Hepatocyte (in vitro differentiated cells): Measurements from ENCODE around the gene RERG. TPM values are rescaled to one million over a fixed set of nuclear protein-coding genes. Genes with fewer than 3 reads are reported as not detected.

Experiments used
- DNase-seq: peaks from one replicate; pipeline ENCODE4 v3.0.0-alpha.2; 2016; ENCODE audit warnings: low spot score
- H2AFZ ChIP-seq: fragments of 200-600 bp; sonication (generic); 2 replicates; pipeline ENCODE4 v1.6.0; 2016; ENCODE audit warnings: antibody characterized with exemption, mild to moderate bottlenecking
- H3K27ac ChIP-seq: fragments of 200-600 bp; sonication (generic); 2 replicates; pipeline ENCODE4 v1.5.1; 2016; ENCODE audit warnings: mild to moderate bottlenecking
- H3K27me3 ChIP-seq: fragments of 200-600 bp; sonication (generic); 2 replicates; pipeline ENCODE4 v1.6.1; 2016
- H3K36me3 ChIP-seq: fragments of 200-600 bp; sonication (generic); replicated peaks from 2 replicates; pipeline ENCODE4 v1.5.1; 2016; ENCODE audit warnings: low read depth; ENCODE audit not compliant: insufficient read depth
- H3K4me1 ChIP-seq: fragments of 200-600 bp; sonication (generic); 2 replicates; pipeline ENCODE4 v1.5.1; 2016; ENCODE audit warnings: mild to moderate bottlenecking, moderate library complexity; ENCODE audit not compliant: insufficient read depth
- H3K4me2 ChIP-seq: fragments of 200-600 bp; sonication (generic); 2 replicates; pipeline ENCODE4 v1.6.0; 2016
- H3K4me3 ChIP-seq: fragments of 200-600 bp; sonication (generic); 2 replicates; pipeline ENCODE4 v1.5.1; 2016; ENCODE audit warnings: mild to moderate bottlenecking
- H3K79me2 ChIP-seq: fragments of 200-600 bp; sonication (generic); 2 replicates; pipeline ENCODE4 v1.6.0; 2017; ENCODE audit warnings: mild to moderate bottlenecking
- H3K9me2 ChIP-seq: fragments of 200-600 bp; sonication (generic); replicated peaks from 2 replicates; pipeline ENCODE4 v1.6.0; 2017; ENCODE audit warnings: mild to moderate bottlenecking; ENCODE audit not compliant: insufficient read depth
- H3K9me3 ChIP-seq: fragments of 200-600 bp; sonication (generic); 2 replicates; pipeline ENCODE4 v1.5.1; 2016; ENCODE audit warnings: low read depth, mild to moderate bottlenecking
- H4K20me1 ChIP-seq: fragments of 200-600 bp; sonication (generic); 2 replicates; pipeline ENCODE4 v1.6.0; 2016; ENCODE audit warnings: mild to moderate bottlenecking; ENCODE audit not compliant: insufficient read depth, poor library complexity, severe bottlenecking
- EZH2 ChIP-seq: fragments of 200-600 bp; sonication (generic); IDR thresholded peaks from 2 replicates; pipeline ENCODE4 v1.6.1; 2016; ENCODE audit warnings: antibody characterized with exemption, mild to moderate bottlenecking, borderline replicate concordance
- EZH2phosphoT487 ChIP-seq: fragments of 200-600 bp; sonication (generic); IDR thresholded peaks from one replicate; pipeline ENCODE4 v1.6.1; 2018; ENCODE audit warnings: antibody characterized with exemption, mild to moderate bottlenecking, low read depth, moderate library complexity; ENCODE audit not compliant: unreplicated experiment, severe bottlenecking
- WGBS: methylation state at CpG from one replicate; pipeline ENCODE4 v1.1.6; 2016; ENCODE audit warnings: low lambda C conversion rate; ENCODE audit errors: missing lambda C conversion rate; 5-methylcytosine and 5-hydroxymethylcytosine counted together
- polyA plus RNA-seq: library from polyadenylated mRNA; unstranded; fragments of >200 nt; fragmentation: Nextera tagmentation; extraction: Ambion mirVana; gene quantifications from 2 replicates; pipeline ENCODE4 v1.2.1, GENCODE V29; 2016
- total RNA-seq: library from RNA; depleted of rRNA; stranded (reverse); fragments of >200 nt; gene quantifications from 2 replicates; pipeline ENCODE4 v1.2.3, GENCODE V29; 2014
- TF ChIP-seq, protein P1 (sequence below): fragments of 200-600 bp; sonication (generic); IDR thresholded peaks from 2 replicates; pipeline ENCODE4 v1.5.1; 2016; ENCODE audit warnings: antibody characterized with exemption, mild to moderate bottlenecking; ENCODE audit not compliant: poor library complexity

RERG gene
- total and polyA plus RNA-seq, 2 experiments from 2014 or later, result 1.3 to 7.9 TPM

DNA sequence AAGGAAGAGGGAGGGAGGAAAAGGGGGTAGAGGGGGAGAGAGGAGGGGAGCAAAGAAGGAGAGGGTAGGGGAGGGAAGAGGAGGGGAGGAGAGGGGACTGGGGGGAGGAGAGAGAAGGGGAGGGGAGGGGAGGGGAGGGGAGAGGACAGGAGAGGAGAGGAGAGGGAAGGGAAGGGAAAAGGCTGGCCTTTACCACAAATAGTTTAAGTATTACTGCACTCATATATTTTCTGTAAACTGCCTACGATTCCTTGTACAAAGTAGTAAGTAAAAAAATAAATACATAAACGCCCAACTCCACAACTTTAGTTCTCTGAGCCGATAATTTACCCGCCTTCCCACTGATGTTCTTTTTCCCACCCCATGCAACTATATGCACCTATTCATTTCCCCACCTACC lies 23.7 kb upstream of the RERG start:
- H3K9me3 ChIP-seq, result no peaks in the 10 kb centered on the region

DNA sequence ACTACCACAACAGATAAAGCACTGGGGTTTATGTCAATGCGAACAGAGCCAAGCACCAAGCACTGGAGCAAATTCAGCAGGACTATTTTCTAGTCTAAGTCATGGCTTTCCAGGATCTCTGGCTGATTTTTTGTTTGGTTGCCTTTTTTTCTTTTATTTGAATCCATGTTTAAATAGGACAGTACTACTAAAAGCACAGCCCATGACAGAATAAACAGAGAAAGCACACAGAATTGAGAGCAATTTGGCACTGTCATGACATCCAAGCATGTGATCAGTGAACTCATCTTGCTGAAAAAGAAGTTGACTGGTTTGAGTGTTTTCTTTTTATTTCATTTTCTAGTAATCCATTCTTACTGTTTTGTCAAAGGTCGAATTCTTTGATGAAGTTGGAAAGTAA lies 23.1 kb upstream of the RERG start:
- H3K9me2 ChIP-seq, result no peaks in the 10 kb centered on the region
- WGBS, result 72% methylated on average over 2 of the region's 2 CpGs
- no peaks in the 10 kb centered on the region for H3K4me1 ChIP-seq
- no peaks in the 10 kb centered on the region for H3K36me3 ChIP-seq
- no peak for TF ChIP-seq EZH2
- TF ChIP-seq, protein P1, sequence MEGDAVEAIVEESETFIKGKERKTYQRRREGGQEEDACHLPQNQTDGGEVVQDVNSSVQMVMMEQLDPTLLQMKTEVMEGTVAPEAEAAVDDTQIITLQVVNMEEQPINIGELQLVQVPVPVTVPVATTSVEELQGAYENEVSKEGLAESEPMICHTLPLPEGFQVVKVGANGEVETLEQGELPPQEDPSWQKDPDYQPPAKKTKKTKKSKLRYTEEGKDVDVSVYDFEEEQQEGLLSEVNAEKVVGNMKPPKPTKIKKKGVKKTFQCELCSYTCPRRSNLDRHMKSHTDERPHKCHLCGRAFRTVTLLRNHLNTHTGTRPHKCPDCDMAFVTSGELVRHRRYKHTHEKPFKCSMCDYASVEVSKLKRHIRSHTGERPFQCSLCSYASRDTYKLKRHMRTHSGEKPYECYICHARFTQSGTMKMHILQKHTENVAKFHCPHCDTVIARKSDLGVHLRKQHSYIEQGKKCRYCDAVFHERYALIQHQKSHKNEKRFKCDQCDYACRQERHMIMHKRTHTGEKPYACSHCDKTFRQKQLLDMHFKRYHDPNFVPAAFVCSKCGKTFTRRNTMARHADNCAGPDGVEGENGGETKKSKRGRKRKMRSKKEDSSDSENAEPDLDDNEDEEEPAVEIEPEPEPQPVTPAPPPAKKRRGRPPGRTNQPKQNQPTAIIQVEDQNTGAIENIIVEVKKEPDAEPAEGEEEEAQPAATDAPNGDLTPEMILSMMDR, result no peak
- no peak for TF ChIP-seq EZH2phosphoT487
- H3K4me3 ChIP-seq, result no peak overlapping the region
- no peaks in the 10 kb centered on the region for H3K9me3 ChIP-seq
- no peak overlapping the region for H3K27ac ChIP-seq
- no peak for DNase-seq
- H3K27me3 ChIP-seq, result peaks cover 2% of the 10 kb centered on the region
- H4K20me1 ChIP-seq, result no peaks in the 10 kb centered on the region
- H3K4me2 ChIP-seq, result no peak overlapping the region
- no peak overlapping the region for H2AFZ ChIP-seq
- no peaks in the 10 kb centered on the region for H3K79me2 ChIP-seq

More for the DNA sequence above, 23.7 kb upstream of the RERG start:
- H2AFZ ChIP-seq, result no peak overlapping the region
- peaks cover 2% of the 10 kb centered on the region for H3K27me3 ChIP-seq
- WGBS, result 90% methylated on average over 4 of the region's 4 CpGs
- H3K9me2 ChIP-seq, result no peaks in the 10 kb centered on the region
- no peak overlapping the region for H3K4me2 ChIP-seq
- H3K4me1 ChIP-seq, result no peaks in the 10 kb centered on the region
- H3K79me2 ChIP-seq, result no peaks in the 10 kb centered on the region
- DNase-seq, result no peak
- no peak overlapping the region for H3K4me3 ChIP-seq
- no peaks in the 10 kb centered on the region for H3K36me3 ChIP-seq
- no peaks in the 10 kb centered on the region for H4K20me1 ChIP-seq
- TF ChIP-seq EZH2phosphoT487 (no peak), EZH2 (no peak)
- TF ChIP-seq, protein P1, result no peak
- no peak overlapping the region for H3K27ac ChIP-seq

DNA sequence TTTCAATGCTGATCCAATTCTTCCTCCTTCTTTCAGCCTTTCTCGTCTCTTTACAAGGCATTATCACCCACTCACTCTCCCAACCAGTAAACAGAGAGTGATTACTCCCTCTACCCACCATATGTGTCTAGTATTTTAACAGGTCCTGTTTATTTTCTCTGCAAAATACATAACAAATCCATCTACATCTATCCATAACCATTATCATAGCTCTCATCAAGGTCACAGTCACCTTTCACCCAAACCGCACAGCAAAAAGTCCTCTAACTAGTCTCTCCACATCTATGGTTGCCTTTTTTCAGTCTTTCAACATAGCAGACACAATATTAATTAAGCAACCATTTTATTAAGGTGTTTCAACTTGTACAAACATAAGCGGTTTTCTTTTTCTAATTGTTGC lies 21.9 kb upstream of the RERG start:
- H3K27me3 ChIP-seq, result no peaks in the 10 kb centered on the region
- H3K9me2 ChIP-seq, result no peaks in the 10 kb centered on the region
- H3K9me3 ChIP-seq, result no peaks in the 10 kb centered on the region
- H2AFZ ChIP-seq, result no peak overlapping the region
- no peaks in the 10 kb centered on the region for H4K20me1 ChIP-seq
- WGBS, result 75% methylated on average over 3 of the region's 3 CpGs
- no peak overlapping the region for H3K27ac ChIP-seq
- no peak overlapping the region for H3K4me3 ChIP-seq
- TF ChIP-seq, protein P1, result no peak
- TF ChIP-seq EZH2phosphoT487, result no peak
- TF ChIP-seq EZH2, result no peak
- no peak for DNase-seq
- H3K79me2 ChIP-seq, result no peaks in the 10 kb centered on the region
- H3K4me2 ChIP-seq, result no peak overlapping the region
- H3K4me1 ChIP-seq, result no peaks in the 10 kb centered on the region
- no peaks in the 10 kb centered on the region for H3K36me3 ChIP-seq

DNA sequence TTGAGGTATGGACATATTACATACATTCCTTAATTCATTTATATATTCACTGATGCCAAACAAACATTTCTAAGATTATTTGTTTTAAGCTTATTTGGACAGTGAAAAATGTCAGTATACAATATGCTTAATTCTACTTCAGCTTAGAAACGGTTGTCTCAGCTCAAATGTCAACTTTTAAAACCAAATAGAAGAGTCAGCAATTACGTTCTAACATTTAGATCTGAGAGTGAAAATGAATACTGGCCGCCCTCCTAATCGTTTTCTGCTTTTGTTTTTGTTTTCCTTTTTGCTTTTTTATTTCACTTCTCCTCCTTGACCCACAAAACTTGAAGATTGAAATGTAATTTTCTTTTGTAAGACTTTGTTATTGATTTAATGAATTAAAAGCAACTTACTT lies 19.7 kb upstream of the RERG start:
- no peaks in the 10 kb centered on the region for H3K36me3 ChIP-seq
- H3K9me3 ChIP-seq, result no peaks in the 10 kb centered on the region
- H3K4me2 ChIP-seq, result no peak overlapping the region
- H3K27me3 ChIP-seq, result no peaks in the 10 kb centered on the region
- WGBS, result 69% methylated on average over 4 of the region's 4 CpGs
- DNase-seq, result no peak
- H4K20me1 ChIP-seq, result no peaks in the 10 kb centered on the region
- no peak for TF ChIP-seq EZH2
- TF ChIP-seq, protein P1, result no peak
- TF ChIP-seq EZH2phosphoT487, result no peak
- no peak overlapping the region for H3K4me3 ChIP-seq
- no peak overlapping the region for H2AFZ ChIP-seq
- no peaks in the 10 kb centered on the region for H3K9me2 ChIP-seq
- no peak overlapping the region for H3K27ac ChIP-seq
- H3K79me2 ChIP-seq, result no peaks in the 10 kb centered on the region
- H3K4me1 ChIP-seq, result no peaks in the 10 kb centered on the region
